ENCODE measurements around the gene ZNF644. TPM values are rescaled to one million over a fixed set of nuclear protein-coding genes. Genes with fewer than 3 reads are reported as not detected.
"Not testable (repeated sequence)": the region's sequence is repeated elsewhere in the genome, so short reads cannot be mapped to it uniquely, and the experiment has no call there.

ZNF644 gene
- total and polyA plus RNA-seq, 4 donors = 12.0 to 82.3 (median 40.0) TPM

GRCh38 chr1:90892196-90892595 lies 129.6 kb downstream of the ZNF644 start:
- WGBS, 2 donors = 93 to 96% methylated on average over 13 to 18 of the region's 20 CpGs
- ATAC-seq (ENCODE audit: low FRiP score); H3K4me3 ChIP-seq (ENCODE audit: low read length in 2 of 2); H3K4me1 ChIP-seq (ENCODE audit: control insufficient read depth in 1 of 2, insufficient read depth in 2 of 2, low read length in 2 of 2); H3K27ac ChIP-seq (ENCODE audit: low read depth in 1 of 2, low read length in 2 of 2); intact Hi-C loops (cut with DNase I); H3K27me3 ChIP-seq (ENCODE audit: control insufficient read depth in 1 of 2, insufficient read depth in 2 of 2, low read length in 1 of 2); H3K36me3 ChIP-seq (ENCODE audit: control insufficient read depth in 1 of 2, insufficient read depth in 2 of 2, low read length in 1 of 2); H3K9me3 ChIP-seq (ENCODE audit: control insufficient read depth, low read length); DNase-seq: not testable (repeated sequence)

- H3K36me3 ChIP-seq (ENCODE audit: control insufficient read depth in 1 of 2, insufficient read depth in 2 of 2, low read length in 1 of 2); DNase-seq; intact Hi-C loops (cut with DNase I); ATAC-seq (ENCODE audit: low FRiP score); H3K4me1 ChIP-seq (ENCODE audit: control insufficient read depth in 1 of 2, insufficient read depth in 2 of 2, low read length in 2 of 2); H3K4me3 ChIP-seq (ENCODE audit: low read length in 2 of 2); H3K9me3 ChIP-seq (ENCODE audit: control insufficient read depth, low read length); H3K27ac ChIP-seq (ENCODE audit: low read depth in 1 of 2, low read length in 2 of 2); H3K27me3 ChIP-seq (ENCODE audit: control insufficient read depth in 1 of 2, insufficient read depth in 2 of 2, low read length in 1 of 2): not testable (repeated sequence)
- 97 to 98% methylated on average over 15 to 28 of the region's 28 CpGs for WGBS, 2 donors
Measured at GRCh38 chr1:90891756-90892155, 130.1 kb downstream of the ZNF644 start.

GRCh38 chr1:90882221-90882620 lies 139.6 kb downstream of the ZNF644 start:
- DNase-seq = no peak
- Histone ChIP-seq H3K27ac (ENCODE audit: low read depth in 1 of 2, low read length in 2 of 2) (no peak overlapping the region), H3K36me3 (ENCODE audit: control insufficient read depth in 1 of 2, insufficient read depth in 2 of 2, low read length in 1 of 2) (no peaks in the 10 kb centered on the region), H3K27me3 (ENCODE audit: control insufficient read depth in 1 of 2, insufficient read depth in 2 of 2, low read length in 1 of 2) (no peaks in the 10 kb centered on the region), H3K4me1 (ENCODE audit: control insufficient read depth in 1 of 2, insufficient read depth in 2 of 2, low read length in 2 of 2) (no peaks in the 10 kb centered on the region), H3K4me3 (ENCODE audit: low read length in 2 of 2) (no peak overlapping the region), H3K9me3 (ENCODE audit: control insufficient read depth, low read length) (peaks cover 4% of the 10 kb centered on the region)
- ATAC-seq (ENCODE audit: low FRiP score) = no peak
- intact Hi-C loops (cut with DNase I) = no loop called here
- 42 to 44% methylated on average over 3 of the region's 3 CpGs for WGBS, 2 donors

- DNase-seq (no peak), ATAC-seq (ENCODE audit: low FRiP score) (no peak)
- intact Hi-C loops (cut with DNase I) = no loop called here
- H3K36me3 ChIP-seq (ENCODE audit: control insufficient read depth in 1 of 2, insufficient read depth in 2 of 2, low read length in 1 of 2) = no peaks in the 10 kb centered on the region
- no peaks in the 10 kb centered on the region for H3K4me1 ChIP-seq (ENCODE audit: control insufficient read depth in 1 of 2, insufficient read depth in 2 of 2, low read length in 2 of 2)
- peaks cover 4% of the 10 kb centered on the region for H3K9me3 ChIP-seq (ENCODE audit: control insufficient read depth, low read length)
- no peaks in the 10 kb centered on the region for H3K27me3 ChIP-seq (ENCODE audit: control insufficient read depth in 1 of 2, insufficient read depth in 2 of 2, low read length in 1 of 2)
- no peak overlapping the region for H3K4me3 ChIP-seq (ENCODE audit: low read length in 2 of 2)
- no peak overlapping the region for H3K27ac ChIP-seq (ENCODE audit: low read depth in 1 of 2, low read length in 2 of 2)
Measured at GRCh38 chr1:90881034-90881433, 140.8 kb downstream of the ZNF644 start.

- 95 to 100% methylated on average over 1 of the region's 1 CpG for WGBS, 2 donors
- intact Hi-C loops (cut with DNase I) = no loop called here
- ATAC-seq (ENCODE audit: low FRiP score) = no peak
- H3K27me3 ChIP-seq (ENCODE audit: control insufficient read depth in 1 of 2, insufficient read depth in 2 of 2, low read length in 1 of 2) = no peaks in the 10 kb centered on the region
- no peaks in the 10 kb centered on the region for H3K4me1 ChIP-seq (ENCODE audit: control insufficient read depth in 1 of 2, insufficient read depth in 2 of 2, low read length in 2 of 2)
- H3K9me3 ChIP-seq (ENCODE audit: control insufficient read depth, low read length) = peaks cover 4% of the 10 kb centered on the region
- DNase-seq = no peak
- H3K36me3 ChIP-seq (ENCODE audit: control insufficient read depth in 1 of 2, insufficient read depth in 2 of 2, low read length in 1 of 2) = no peaks in the 10 kb centered on the region
- H3K27ac ChIP-seq (ENCODE audit: low read depth in 1 of 2, low read length in 2 of 2) = no peak overlapping the region
- H3K4me3 ChIP-seq (ENCODE audit: low read length in 2 of 2) = no peak overlapping the region
Measured at GRCh38 chr1:90879281-90879680, 142.6 kb downstream of the ZNF644 start.

- Histone ChIP-seq H3K27ac (ENCODE audit: low read depth in 1 of 2, low read length in 2 of 2) (no peak overlapping the region), H3K36me3 (ENCODE audit: control insufficient read depth in 1 of 2, insufficient read depth in 2 of 2, low read length in 1 of 2) (no peaks in the 10 kb centered on the region), H3K9me3 (ENCODE audit: control insufficient read depth, low read length) (peaks cover 3% of the 10 kb centered on the region), H3K4me1 (ENCODE audit: control insufficient read depth in 1 of 2, insufficient read depth in 2 of 2, low read length in 2 of 2) (no peaks in the 10 kb centered on the region), H3K4me3 (ENCODE audit: low read length in 2 of 2) (no peak overlapping the region), H3K27me3 (ENCODE audit: control insufficient read depth in 1 of 2, insufficient read depth in 2 of 2, low read length in 1 of 2) (no peaks in the 10 kb centered on the region)
- DNase-seq (no peak), ATAC-seq (ENCODE audit: low FRiP score) (no peak)
- 76 to 82% methylated on average over 3 of the region's 3 CpGs for WGBS, 2 donors
- intact Hi-C loops (cut with DNase I) = no loop called here
Measured at GRCh38 chr1:90876101-90876500, 145.7 kb downstream of the ZNF644 start.

All from aorta (tissue), 5 donors.